Measurements from ENCODE around the gene APOM. TPM values are rescaled to one million over a fixed set of nuclear protein-coding genes. Genes with fewer than 3 reads are reported as not detected.

Gene APOM
- total RNA-seq, 1 experiment from 2014 or later = 2.5 TPM

- POLR2A ChIA-PET (ENCODE audit: low non-redundant PET) = no interaction called here
- TF ChIP-seq, protein P1, sequence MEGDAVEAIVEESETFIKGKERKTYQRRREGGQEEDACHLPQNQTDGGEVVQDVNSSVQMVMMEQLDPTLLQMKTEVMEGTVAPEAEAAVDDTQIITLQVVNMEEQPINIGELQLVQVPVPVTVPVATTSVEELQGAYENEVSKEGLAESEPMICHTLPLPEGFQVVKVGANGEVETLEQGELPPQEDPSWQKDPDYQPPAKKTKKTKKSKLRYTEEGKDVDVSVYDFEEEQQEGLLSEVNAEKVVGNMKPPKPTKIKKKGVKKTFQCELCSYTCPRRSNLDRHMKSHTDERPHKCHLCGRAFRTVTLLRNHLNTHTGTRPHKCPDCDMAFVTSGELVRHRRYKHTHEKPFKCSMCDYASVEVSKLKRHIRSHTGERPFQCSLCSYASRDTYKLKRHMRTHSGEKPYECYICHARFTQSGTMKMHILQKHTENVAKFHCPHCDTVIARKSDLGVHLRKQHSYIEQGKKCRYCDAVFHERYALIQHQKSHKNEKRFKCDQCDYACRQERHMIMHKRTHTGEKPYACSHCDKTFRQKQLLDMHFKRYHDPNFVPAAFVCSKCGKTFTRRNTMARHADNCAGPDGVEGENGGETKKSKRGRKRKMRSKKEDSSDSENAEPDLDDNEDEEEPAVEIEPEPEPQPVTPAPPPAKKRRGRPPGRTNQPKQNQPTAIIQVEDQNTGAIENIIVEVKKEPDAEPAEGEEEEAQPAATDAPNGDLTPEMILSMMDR (conservative IDR thresholded peaks at IDR 0.05; ENCODE audit: low read depth, low read length) = no peak
- TF ChIP-seq EZH2 (IDR thresholded peaks at IDR 0.05; ENCODE audit: borderline replicate concordance, low read depth, low read length, poor library complexity, severe bottlenecking) = no peak
- Histone ChIP-seq H3K9me3 (ENCODE audit: low read depth, low read length, poor library complexity, severe bottlenecking) (no peaks in the 10 kb centered on the region), H3K27ac (ENCODE audit: low read depth, low read length, poor library complexity, severe bottlenecking) (no peak overlapping the region), H3K4me1 (ENCODE audit: insufficient read depth, low read length, poor library complexity, severe bottlenecking) (no peaks in the 10 kb centered on the region), H3K4me3 (ENCODE audit: low read depth, low read length, poor library complexity, severe bottlenecking) (no peak overlapping the region), H3K27me3 (replicated peaks; ENCODE audit: insufficient read depth, low read depth, low read length, poor library complexity) (no peaks in the 10 kb centered on the region), H3K36me3 (ENCODE audit: insufficient read depth, low read length, poor library complexity, severe bottlenecking) (peaks cover 30% of the 10 kb centered on the region)
- CTCF ChIA-PET = interaction anchor here (0.6 kb wide), 1 partner anchor 39 kb away, joined by 3 read pairs; no protein-coding TSS in a partner anchor
- no TSS peak for BruUV-seq (replicated peaks)
- DNase-seq (ENCODE audit: low spot score) = no peak
- intact Hi-C loops (cut with micrococcal nuclease; ENCODE audit: unreplicated experiment) = no loop called here
Measured at GRCh38 chr6:31691078-31691463, 35.4 kb downstream of the APOM start.

- BruUV-seq (replicated peaks) = no TSS peak
- POLR2A ChIA-PET (ENCODE audit: low non-redundant PET) = no interaction called here
- Histone ChIP-seq H3K4me1 (ENCODE audit: insufficient read depth, low read length, poor library complexity, severe bottlenecking) (no peaks in the 10 kb centered on the region), H3K27me3 (replicated peaks; ENCODE audit: insufficient read depth, low read depth, low read length, poor library complexity) (no peaks in the 10 kb centered on the region), H3K4me3 (ENCODE audit: low read depth, low read length, poor library complexity, severe bottlenecking) (no peak overlapping the region), H3K36me3 (ENCODE audit: insufficient read depth, low read length, poor library complexity, severe bottlenecking) (peaks cover 34% of the 10 kb centered on the region), H3K9me3 (ENCODE audit: low read depth, low read length, poor library complexity, severe bottlenecking) (no peaks in the 10 kb centered on the region), H3K27ac (ENCODE audit: low read depth, low read length, poor library complexity, severe bottlenecking) (no peak overlapping the region)
- DNase-seq (ENCODE audit: low spot score) = no peak
- intact Hi-C loops (cut with micrococcal nuclease; ENCODE audit: unreplicated experiment) = no loop called here
- TF ChIP-seq, protein P1 (conservative IDR thresholded peaks at IDR 0.05; ENCODE audit: low read depth, low read length) = no peak
- no peak for TF ChIP-seq EZH2 (IDR thresholded peaks at IDR 0.05; ENCODE audit: borderline replicate concordance, low read depth, low read length, poor library complexity, severe bottlenecking)
- CTCF ChIA-PET = no interaction called here
Measured at GRCh38 chr6:31691564-31692108, 35.9 kb downstream of the APOM start.

DNA sequence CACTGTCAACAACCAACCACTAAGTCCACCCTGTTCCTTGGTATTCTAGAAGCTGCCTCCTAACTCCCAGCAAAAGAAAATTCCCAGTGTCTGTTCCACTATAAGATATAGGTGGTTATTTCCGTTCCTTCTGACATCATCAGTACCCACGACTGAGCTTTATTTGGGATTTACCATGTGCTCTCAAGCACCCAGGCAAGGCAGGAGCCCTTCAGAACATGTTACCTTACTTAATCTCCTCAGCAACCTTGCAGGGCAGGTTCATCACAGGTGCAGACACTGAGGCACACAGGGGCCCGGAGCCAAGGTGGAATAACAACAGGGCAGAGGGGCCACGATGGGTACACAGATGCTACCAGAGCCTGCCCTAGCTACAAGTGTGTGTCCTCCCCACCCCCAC, 36.7 kb downstream of the APOM start:
- no TSS peak for BruUV-seq (replicated peaks)
- ChIA-PET POLR2A (ENCODE audit: low non-redundant PET) (no interaction called here), CTCF (no interaction called here)
- Histone ChIP-seq H3K27me3 (replicated peaks; ENCODE audit: insufficient read depth, low read depth, low read length, poor library complexity) (no peaks in the 10 kb centered on the region), H3K36me3 (ENCODE audit: insufficient read depth, low read length, poor library complexity, severe bottlenecking) (peaks cover 37% of the 10 kb centered on the region), H3K27ac (ENCODE audit: low read depth, low read length, poor library complexity, severe bottlenecking) (no peak overlapping the region), H3K4me3 (ENCODE audit: low read depth, low read length, poor library complexity, severe bottlenecking) (no peak overlapping the region), H3K4me1 (ENCODE audit: insufficient read depth, low read length, poor library complexity, severe bottlenecking) (no peaks in the 10 kb centered on the region), H3K9me3 (ENCODE audit: low read depth, low read length, poor library complexity, severe bottlenecking) (no peaks in the 10 kb centered on the region)
- no peak for DNase-seq (ENCODE audit: low spot score)
- intact Hi-C loops (cut with micrococcal nuclease; ENCODE audit: unreplicated experiment) = no loop called here
- TF ChIP-seq, protein P1 (conservative IDR thresholded peaks at IDR 0.05; ENCODE audit: low read depth, low read length) = no peak
- no peak for TF ChIP-seq EZH2 (IDR thresholded peaks at IDR 0.05; ENCODE audit: borderline replicate concordance, low read depth, low read length, poor library complexity, severe bottlenecking)

Measured in A673 (cell line).